Fibroblast of the aortic adventitia (primary cell): ENCODE data around the gene TNKS2. TPM values are rescaled to one million over a fixed set of nuclear protein-coding genes. Genes with fewer than 3 reads are reported as not detected.
A peak's percentile ranks its signal among the peaks of the same experiment; 100 is the strongest.
"Not testable (repeated sequence)": the region's sequence is repeated elsewhere in the genome, so short reads cannot be mapped to it uniquely, and the experiment has no call there.

Experiments
- DNase-seq: peaks from one replicate; pipeline ENCODE4 v3.0.0-alpha.2; 2010; ENCODE audit warnings: low read depth
- H3K4me3 ChIP-seq: 2 replicates; pipeline ENCODE4 v1.5.1; 2011; ENCODE audit warnings: low read depth, mild to moderate bottlenecking, control low read depth, low read length, moderate library complexity
- total RNA-seq: library from RNA; depleted of rRNA; stranded (reverse); fragments of >200 nt; gene quantifications from 2 replicates; pipeline ENCODE4 v1.2.3, GENCODE V29; 2012; ENCODE audit warnings: low replicate concordance
- TF ChIP-seq, protein P1 (sequence below): IDR thresholded peaks from 2 replicates; pipeline ENCODE4 v1.5.1; 2011; ENCODE audit warnings: mild to moderate bottlenecking, low read length, control low read depth, inconsistent platforms; ENCODE audit not compliant: insufficient read depth

TNKS2 gene
- total RNA-seq, 1 donor: 51.2 TPM

DNA sequence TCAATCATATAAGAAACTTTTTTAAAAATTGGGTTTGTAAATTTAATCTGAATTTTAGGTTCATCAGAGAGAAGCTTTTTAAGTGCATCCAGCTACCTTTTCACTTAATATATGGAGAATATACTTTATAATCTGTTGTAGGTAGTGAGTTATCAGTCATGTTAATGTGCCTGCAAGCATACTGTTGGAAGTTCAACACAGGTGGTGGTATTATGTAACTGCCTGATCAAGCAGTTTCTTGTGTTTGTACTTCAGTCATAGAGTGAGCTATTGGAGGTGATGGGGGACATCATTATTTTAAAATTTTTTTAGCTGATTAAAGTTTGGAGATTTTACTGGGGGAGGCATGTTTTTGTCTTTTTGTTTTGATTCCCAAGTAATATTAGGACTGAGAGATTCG lies 2.5 kb downstream of the TNKS2 start:
- no peak for DNase-seq
- H3K4me3 ChIP-seq: peak overlapping the region; percentile 91
- TF ChIP-seq, protein P1, sequence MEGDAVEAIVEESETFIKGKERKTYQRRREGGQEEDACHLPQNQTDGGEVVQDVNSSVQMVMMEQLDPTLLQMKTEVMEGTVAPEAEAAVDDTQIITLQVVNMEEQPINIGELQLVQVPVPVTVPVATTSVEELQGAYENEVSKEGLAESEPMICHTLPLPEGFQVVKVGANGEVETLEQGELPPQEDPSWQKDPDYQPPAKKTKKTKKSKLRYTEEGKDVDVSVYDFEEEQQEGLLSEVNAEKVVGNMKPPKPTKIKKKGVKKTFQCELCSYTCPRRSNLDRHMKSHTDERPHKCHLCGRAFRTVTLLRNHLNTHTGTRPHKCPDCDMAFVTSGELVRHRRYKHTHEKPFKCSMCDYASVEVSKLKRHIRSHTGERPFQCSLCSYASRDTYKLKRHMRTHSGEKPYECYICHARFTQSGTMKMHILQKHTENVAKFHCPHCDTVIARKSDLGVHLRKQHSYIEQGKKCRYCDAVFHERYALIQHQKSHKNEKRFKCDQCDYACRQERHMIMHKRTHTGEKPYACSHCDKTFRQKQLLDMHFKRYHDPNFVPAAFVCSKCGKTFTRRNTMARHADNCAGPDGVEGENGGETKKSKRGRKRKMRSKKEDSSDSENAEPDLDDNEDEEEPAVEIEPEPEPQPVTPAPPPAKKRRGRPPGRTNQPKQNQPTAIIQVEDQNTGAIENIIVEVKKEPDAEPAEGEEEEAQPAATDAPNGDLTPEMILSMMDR: no peak

DNA sequence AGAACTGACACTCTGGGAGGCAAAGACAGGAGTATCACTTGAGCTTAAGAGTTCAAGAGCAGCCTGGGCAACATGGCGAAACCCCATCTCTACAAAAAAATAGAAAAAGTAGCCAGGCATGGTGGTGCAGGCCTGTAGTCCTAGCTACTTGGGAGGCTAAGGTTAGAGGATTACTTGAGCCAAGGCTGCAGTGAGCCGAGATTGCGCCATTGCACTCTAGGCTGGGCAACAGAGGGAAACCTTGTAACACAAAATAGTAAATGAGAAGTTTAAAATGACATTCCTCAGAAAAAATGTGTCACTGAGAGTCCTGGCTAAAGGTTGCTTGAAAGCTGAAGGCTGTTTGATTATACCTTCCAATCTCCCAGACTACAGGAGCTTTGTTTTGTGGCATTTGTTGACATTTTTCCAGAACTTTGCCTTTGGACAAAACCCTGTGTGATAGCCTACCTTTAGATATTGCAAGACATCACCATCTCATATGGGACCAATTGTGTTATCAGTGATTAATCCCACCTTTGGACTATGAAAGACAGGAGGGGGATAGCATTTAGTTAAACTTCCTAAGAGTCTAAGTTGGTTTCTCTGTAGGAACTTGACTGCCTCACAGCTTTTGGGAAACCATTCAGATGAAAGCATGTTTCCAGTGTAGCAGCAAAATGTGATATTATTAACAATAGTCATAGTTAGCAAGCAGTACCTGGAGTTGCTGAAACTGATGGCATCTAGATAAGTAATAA lies 5.3 kb downstream of the TNKS2 start:
- TF ChIP-seq, protein P1: no peak
- no peak overlapping the region for H3K4me3 ChIP-seq
- DNase-seq: no peak

DNA sequence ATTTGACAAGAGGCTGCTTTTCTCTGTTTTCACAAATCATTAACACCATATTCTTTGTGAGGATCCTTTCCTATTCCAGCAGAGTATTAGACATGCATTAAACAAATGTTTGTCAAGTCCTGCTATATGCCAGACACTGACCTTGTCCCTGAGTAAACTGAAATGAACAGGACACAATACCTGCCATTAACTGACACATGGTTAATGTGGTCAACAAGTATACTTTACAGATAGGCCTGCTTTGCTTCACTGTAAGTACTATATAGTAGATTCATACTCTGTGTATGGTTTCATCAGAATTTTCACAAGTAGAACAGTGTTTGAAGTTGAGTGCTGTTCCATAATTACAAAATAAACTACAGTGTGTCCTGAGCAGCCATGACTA lies 5.9 kb downstream of the TNKS2 start:
- no peak for DNase-seq
- no peak overlapping the region for H3K4me3 ChIP-seq
- TF ChIP-seq, protein P1: no peak

DNA sequence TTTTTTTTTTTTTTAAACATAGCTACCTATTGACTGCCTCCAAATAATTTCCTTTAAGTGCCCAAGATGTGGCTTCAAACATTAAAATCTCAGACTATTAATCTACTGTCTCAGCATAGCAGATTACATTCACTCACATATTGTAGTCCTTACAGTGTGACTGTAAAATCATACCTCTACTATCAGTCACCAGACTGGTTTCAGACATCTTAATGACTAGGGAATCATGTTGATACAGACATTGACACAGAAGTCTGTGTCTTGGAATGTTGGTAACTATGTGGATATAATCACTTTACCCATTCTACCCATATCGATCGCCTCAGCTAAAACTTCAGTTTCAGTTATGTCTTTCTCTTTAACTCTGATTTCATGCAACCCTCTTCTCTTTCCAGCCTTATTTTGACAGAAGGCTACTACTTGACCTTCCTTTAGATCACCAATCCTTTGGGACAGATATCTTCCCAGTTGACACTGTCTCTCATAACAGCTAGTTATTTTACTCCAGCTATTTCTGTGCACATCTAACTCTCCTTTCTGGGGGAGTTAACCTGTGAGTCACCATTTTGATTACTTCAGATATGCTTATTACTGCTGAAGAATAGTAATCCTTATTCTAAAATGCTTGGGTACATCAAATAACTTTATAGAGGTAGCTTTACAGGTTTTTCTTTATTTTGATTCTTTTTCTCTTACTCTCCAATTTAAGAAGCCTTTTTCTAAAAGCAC lies 7.0 kb downstream of the TNKS2 start:
- no peak for DNase-seq
- no peak overlapping the region for H3K4me3 ChIP-seq
- TF ChIP-seq, protein P1: no peak

DNA sequence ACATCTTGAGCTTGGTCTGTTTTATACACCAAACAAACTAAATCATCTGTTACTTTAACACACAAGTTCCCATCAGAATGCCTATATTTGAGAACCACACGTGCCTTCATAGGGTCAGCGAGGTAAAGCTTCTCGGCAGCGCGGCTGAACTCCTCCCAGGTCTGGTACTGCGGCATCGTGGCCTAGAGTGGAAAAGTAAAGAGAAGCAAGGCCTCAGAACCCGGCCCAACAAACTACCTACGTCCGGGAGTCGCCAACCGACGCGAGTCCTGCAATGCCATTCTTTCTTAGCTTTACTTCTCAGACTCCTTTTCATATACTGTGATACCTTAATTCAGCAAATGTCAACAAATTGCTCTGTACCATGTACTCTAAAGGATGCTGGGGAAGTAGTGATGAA lies 9.0 kb downstream of the TNKS2 start:
- H3K4me3 ChIP-seq, DNase-seq: not testable (repeated sequence)

DNA sequence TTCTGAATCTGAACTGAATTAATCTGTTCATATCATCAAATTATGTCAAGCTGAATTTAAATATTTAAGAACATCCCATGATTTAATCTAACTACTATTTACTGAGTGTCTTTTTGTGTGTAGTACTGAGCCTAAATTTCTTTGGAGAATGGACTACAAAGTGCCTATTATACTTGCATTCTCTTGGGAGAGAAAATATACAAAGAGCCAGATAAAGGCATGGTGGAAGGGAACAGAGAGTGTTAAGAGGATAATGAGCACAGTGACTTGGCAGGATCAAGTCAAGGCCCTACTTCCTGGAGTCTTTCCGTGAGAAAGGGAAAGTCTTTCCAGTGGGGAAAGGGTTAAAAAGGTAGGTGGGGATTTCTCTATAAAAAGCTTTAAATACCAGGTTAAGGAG lies 15.0 kb downstream of the TNKS2 start:
- TF ChIP-seq, protein P1: no peak
- no peak for DNase-seq
- H3K4me3 ChIP-seq: no peak overlapping the region

DNA sequence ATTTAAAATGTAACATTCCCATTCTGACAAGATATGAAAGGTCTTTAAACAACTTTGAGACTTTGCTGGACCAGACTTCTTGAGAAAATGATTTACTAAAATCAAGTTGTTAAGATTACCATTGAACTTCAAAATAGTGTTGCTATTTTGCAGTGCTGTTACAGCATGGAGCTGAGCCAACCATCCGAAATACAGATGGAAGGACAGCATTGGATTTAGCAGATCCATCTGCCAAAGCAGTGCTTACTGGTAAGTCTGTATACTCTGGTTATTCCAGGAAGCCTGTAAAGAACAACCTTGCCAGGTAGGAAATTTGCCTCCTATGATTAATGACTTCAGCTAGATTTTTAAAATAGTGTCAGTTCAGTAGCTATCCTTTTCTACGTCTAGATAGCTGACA lies 18.8 kb downstream of the TNKS2 start:
- no peak for DNase-seq
- TF ChIP-seq, protein P1: no peak

More for the DNA sequence above, 18.8 kb downstream of the TNKS2 start:
- no peak overlapping the region for H3K4me3 ChIP-seq
